ENCODE measurements around the gene OPA3.

GRCh38 chr19:45484273-45484945, 100.2 kb downstream of the OPA3 start:
- TF ChIP-seq CTCF (conservative IDR thresholded peaks at IDR 0.05 in 1 of 2, IDR thresholded peaks at IDR 0.05 in 1 of 2; ENCODE audit: extremely low read depth in 1 of 2, insufficient read depth in 1 of 2, low read depth in 1 of 2, low read length in 2 of 2), result no peak
- TF ChIP-seq EZH2 (IDR thresholded peaks at IDR 0.05; ENCODE audit: borderline replicate concordance, low read length), result no peak
